GM19238 (cell line): ENCODE results near the gene USP2.

Experiments
- DNase-seq: peaks from one replicate; pipeline ENCODE4 v3.0.0; 2011; ENCODE audit warnings: low spot score; ENCODE audit not compliant: insufficient read length

USP2 gene

GRCh38 chr11:119307974-119308373, 73.5 kb downstream of the USP2 start:
- DNase-seq = no peak

DNA sequence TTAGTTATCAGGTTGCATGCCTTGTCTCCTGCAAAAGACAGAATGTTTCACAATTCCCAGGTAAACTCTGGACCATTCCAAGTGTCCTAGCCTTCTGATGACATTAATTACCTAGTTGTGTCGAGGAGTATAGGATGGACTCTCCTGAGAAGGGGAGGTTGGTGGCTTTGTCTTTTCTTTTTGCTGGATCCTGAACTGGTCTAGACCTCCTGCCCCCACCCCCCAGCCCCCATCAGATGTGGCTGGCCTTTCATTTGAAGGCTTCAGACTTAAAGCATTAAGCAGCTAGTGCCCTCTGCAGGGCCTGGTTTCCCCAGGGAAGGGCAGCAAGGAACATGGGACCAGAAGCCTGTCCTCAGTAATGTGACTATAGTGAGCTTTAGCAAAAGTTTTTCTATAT, 74.3 kb downstream of the USP2 start:
- no peak for DNase-seq

DNA sequence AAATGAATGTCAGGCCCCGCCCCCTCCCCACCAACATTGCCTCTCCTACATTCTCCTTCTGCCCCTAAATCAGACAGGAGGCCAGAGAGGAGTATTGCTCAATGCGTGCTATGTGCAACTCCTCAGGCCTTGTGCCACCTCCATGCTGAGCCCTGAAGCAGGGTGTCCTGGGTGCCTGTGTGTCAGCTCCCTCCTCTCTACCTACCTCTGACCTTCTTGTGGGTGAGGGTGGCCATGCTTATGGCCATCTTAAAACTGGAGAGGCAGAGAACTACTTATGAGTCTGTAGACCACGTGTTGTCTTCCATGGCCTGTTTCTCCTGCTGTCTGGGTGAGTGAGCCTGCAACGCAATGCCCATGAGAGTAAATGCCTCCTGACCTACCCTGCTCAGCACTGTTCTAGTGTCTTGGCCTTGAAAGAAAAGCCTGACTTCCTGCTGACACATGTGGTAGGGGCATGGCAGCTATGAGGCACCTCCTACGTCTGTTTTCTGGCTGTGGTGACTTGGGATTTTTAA, 75.1 kb downstream of the USP2 start:
- no peak for DNase-seq

DNA sequence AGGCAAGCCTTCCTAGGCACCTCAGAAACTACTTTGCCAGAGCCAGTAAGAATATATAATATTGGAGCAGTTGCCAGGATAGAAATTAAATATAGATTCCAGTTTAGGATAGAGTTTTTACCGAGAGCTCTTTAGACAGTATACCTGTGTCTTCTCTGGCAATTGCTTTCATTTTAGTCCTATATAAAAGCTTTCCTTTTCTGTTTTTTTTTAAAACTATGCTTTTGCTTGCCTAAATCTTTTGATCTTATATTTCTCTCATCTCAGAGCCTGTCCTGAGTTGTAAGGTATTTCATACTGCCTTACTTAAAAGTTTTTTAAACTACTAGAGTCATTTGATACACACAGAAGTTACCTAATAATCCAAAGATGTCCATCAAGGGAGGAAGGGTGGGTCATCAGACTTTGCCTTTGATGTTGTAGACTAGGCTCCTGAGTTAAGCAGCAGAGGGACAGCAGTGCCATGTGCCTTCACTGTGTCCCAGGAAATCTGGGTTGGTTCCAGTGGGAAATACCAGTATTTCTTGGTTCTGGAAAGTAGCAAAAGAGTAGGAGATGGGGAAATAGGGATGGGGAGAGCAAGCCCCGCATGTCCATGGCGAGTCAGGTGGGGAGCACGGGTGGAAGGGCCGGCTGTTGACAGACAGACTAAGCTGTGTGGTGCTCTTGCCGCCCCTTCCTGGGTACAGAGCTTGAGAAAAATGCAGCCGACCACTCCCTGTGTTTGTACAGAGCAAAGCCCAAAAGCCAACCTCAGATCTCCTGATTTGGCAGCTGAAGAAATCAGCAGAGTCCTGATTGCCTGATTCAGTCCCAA, 75.7 kb downstream of the USP2 start:
- no peak for DNase-seq
